HUES64 (cell line): ENCODE results near the gene NRGN.

Experiments used
- H3K27ac ChIP-seq: 2 replicates; pipeline ENCODE4 v1.7.0; 2013; ENCODE audit warnings: low read depth, low read length, inconsistent platforms
- H3K27me3 ChIP-seq: 2 replicates; pipeline ENCODE4 v1.6.1; 2013; ENCODE audit warnings: mild to moderate bottlenecking, low read length; ENCODE audit not compliant: insufficient read depth
- H3K36me3 ChIP-seq: 2 replicates; pipeline ENCODE4 v1.6.1; 2013; ENCODE audit warnings: mild to moderate bottlenecking, low read length; ENCODE audit not compliant: insufficient read depth
- H3K4me1 ChIP-seq: 2 replicates; pipeline ENCODE4 v1.6.1; 2013; ENCODE audit warnings: mild to moderate bottlenecking, low read length, moderate library complexity; ENCODE audit not compliant: insufficient read depth
- H3K4me3 ChIP-seq: 2 replicates; pipeline ENCODE4 v1.5.1; 2013; ENCODE audit warnings: mild to moderate bottlenecking, low read length, moderate library complexity
- H3K9ac ChIP-seq: 2 replicates; pipeline ENCODE4 v1.6.1; 2013; ENCODE audit warnings: mild to moderate bottlenecking, low read depth, low read length
- H3K9me3 ChIP-seq: 2 replicates; pipeline ENCODE4 v1.6.1; 2013; ENCODE audit warnings: low read depth, low read length; ENCODE audit not compliant: insufficient read depth
- WGBS: fragments of 150-250, 120-280 bp; methylation state at CpG from one replicate; pipeline ENCODE4 v1.1.7; 2013; ENCODE audit warnings: missing lambda C conversion rate; 5-methylcytosine and 5-hydroxymethylcytosine counted together

The NRGN gene

DNA sequence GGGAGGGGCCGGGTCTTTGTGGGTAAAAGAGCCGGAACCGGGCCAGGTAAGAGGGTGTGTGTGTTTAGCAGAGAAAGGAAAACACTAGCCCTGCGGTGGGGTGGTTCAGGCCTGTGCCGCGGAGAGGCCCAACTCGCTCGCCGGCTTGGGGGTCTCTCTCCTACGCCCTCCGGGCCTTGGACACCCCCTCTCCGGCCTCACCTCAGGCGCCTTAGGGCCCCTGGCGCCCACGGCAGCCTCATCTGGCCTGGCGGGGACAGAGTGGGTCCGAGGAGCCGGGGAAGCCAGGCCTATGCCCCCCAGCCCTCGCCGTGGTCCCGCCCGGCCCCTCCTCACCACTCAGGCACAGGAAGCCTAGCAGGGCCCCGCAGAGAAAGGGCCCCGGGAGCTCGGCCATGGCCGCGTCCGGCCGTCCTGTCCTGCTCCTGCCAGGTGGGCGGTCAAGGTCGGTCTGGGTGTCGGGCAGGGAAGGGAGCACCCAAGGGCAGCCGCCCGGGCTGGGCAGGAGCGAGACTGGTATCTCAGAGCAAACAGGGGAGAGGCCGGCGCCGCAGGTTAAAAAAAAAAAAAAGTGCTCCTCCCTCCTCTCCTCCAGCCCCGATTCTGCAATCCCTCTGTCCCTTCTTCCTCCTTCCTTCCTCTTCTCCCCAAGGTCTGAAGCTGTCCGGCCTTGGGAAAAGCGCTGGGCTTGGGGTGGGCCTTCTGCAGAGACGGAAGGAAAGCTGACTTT, 12.2 kb downstream of the NRGN start, which contains the start of gene VSIG2:
TSS of gene VSIG2 (minus strand) at position 515 of the 730 bp plus-strand sequence. CDS start at position 397, 118 bp downstream.
- peak within 1 kb of the TSS; percentile 43 for H3K4me3 ChIP-seq
- 83% methylated on average over 42 of the region's 42 CpGs for WGBS
- peaks cover 97% of the 10 kb centered on the region for H3K27me3 ChIP-seq

DNA sequence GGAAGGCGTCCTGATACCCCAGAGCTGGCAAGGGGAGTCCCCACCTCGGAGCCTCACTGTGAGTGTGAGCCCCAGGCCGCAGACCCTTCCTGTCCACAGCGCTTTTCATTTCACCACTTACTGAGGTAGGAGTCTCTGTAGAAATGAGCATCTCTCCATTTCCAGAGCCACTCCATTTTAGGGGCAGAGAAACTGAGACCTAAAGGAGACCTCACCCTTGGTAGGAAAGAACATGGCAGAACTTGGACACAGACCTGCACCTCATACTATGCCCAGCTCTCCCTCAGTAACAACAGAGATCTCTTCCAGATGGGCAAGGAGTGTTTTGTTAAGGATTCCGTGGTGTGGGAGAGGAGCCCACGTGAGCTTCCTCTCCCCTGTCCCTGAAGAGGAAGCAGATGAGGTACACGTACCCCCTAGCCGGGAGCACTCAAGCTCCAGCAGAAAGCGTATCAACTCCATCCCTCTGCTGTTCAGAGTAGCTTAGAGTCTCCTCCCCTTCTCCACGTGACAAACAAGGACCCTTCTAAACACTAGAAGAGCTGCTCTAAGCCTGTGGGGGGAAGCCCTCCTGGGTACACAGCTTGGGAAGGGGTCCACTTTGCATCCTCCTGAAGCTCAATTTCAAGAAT, 12.8 kb downstream of the NRGN start:
- peak overlapping the region; percentile 43 for H3K4me3 ChIP-seq
- no peak overlapping the region for H3K9ac ChIP-seq
- peaks cover 97% of the 10 kb centered on the region for H3K27me3 ChIP-seq
- no peak overlapping the region for H3K27ac ChIP-seq
- no peaks in the 10 kb centered on the region for H3K36me3 ChIP-seq
- peaks cover 9% of the 10 kb centered on the region for H3K4me1 ChIP-seq
- WGBS: 76% methylated on average over 10 of the region's 10 CpGs
- H3K9me3 ChIP-seq: no peaks in the 10 kb centered on the region

More for the DNA sequence above, 12.2 kb downstream of the NRGN start, which contains the start of gene VSIG2:
- no peaks in the 10 kb centered on the region for H3K9me3 ChIP-seq
- H3K4me1 ChIP-seq: peaks cover 14% of the 10 kb centered on the region
- H3K9ac ChIP-seq: peak within 1 kb of the TSS; percentile 32; the same call in 1 of the 2 replicates
- H3K36me3 ChIP-seq: no peaks in the 10 kb centered on the region
- no peak within 1 kb of the TSS for H3K27ac ChIP-seq

DNA sequence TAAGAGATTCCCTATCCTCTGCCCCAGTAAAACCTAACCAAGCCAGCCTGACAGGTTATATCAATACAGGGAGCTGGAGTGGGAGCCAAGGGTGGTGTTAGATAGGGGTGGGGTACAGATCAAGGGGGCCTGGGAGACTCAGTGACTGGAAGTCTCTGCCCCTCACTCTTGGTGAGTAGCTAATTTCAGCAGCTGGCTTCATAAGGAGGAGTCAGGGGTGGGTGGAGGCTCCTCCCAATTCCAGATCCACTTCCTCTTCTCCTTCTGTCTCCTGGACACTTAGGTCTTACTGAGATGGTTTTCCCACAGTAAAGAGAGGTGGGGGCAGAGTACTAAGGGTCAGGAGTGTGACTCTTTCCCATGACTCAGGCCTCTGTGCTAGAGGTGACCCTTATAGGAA, 13.5 kb downstream of the NRGN start:
- Histone ChIP-seq H3K9ac (no peak overlapping the region), H3K27me3 (peaks cover 97% of the 10 kb centered on the region)

DNA sequence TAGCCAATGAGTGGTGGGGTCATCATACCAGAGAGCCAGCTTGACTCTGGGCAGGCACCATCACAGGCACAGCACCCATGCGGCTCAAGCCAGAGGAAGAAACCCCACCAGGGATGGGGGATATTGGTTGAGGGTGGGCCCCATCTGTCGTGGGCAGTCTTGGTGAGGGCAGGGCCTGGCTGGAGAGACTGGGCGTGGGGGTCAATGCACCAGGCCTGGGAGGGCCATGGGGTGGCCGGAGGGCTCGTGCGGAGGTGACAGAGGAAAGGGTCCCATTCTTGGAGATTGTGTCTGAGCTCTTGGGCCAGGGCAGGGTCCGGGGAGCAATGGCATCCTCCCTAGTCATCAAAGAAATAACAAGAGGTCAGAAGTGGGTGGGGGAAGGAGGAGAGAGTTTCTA, 13.9 kb downstream of the NRGN start:
- WGBS: 88% methylated on average over 7 of the region's 7 CpGs
- no peak overlapping the region for H3K27ac ChIP-seq
- H3K27me3 ChIP-seq: peaks cover 97% of the 10 kb centered on the region
- H3K4me3 ChIP-seq: no peak overlapping the region
- H3K9ac ChIP-seq: no peak overlapping the region
- H3K36me3 ChIP-seq: no peaks in the 10 kb centered on the region
- H3K9me3 ChIP-seq: no peaks in the 10 kb centered on the region
- H3K4me1 ChIP-seq: peaks cover 5% of the 10 kb centered on the region

More for the DNA sequence above, 13.5 kb downstream of the NRGN start:
- Histone ChIP-seq H3K36me3 (no peaks in the 10 kb centered on the region), H3K4me1 (peaks cover 5% of the 10 kb centered on the region), H3K9me3 (no peaks in the 10 kb centered on the region), H3K27ac (no peak overlapping the region), H3K4me3 (no peak overlapping the region)

DNA sequence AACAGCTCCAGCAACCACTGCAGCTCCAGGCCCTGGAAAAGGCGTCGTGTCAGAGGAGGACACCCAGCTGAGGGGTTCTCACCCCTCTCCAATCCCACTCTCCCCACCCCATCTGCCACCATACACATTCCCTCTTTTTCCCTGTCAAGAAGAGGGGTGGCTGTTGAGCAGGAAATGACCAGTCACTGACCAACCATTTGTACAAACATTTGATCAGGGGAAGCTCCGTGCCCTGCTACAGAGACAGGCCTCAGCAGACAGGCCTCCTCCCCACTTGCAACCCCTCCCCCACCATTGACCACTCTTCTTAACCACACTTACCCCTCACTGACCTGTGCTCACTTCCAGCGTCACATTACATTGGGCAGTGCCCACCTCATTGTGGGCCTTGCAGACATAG, 14.6 kb downstream of the NRGN start:
- Histone ChIP-seq H3K4me1 (peaks cover 5% of the 10 kb centered on the region), H3K36me3 (no peaks in the 10 kb centered on the region), H3K27me3 (peaks cover 97% of the 10 kb centered on the region), H3K9me3 (no peaks in the 10 kb centered on the region; the same call in 1 of the 2 replicates), H3K4me3 (no peak overlapping the region), H3K9ac (no peak overlapping the region), H3K27ac (no peak overlapping the region)
- WGBS: 88% methylated on average over 4 of the region's 4 CpGs

DNA sequence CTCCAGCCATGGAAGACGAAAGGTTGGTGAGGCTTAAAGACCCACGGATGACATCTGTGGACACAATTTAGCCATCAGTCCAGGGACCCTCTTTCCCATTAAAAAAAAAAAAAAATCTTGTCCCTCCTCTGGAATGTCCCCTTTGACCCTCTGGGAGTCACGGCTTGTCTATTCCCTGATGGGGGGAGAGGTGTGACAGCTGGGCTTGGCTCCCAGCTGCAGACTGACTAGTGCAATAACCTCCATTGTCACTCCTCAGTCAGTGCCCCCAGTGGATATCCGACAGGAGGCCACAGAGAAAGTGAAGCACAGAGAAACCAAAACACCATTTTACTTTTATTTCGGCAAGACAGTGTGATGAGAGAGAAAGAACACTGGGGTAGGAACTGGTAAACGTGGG, 15.0 kb downstream of the NRGN start:
- Histone ChIP-seq H3K27ac (no peak overlapping the region), H3K36me3 (no peaks in the 10 kb centered on the region), H3K9me3 (no peaks in the 10 kb centered on the region; the same call in 1 of the 2 replicates), H3K4me1 (peaks cover 8% of the 10 kb centered on the region), H3K4me3 (no peak overlapping the region), H3K27me3 (peaks cover 97% of the 10 kb centered on the region), H3K9ac (no peak overlapping the region)
- WGBS: 75% methylated on average over 6 of the region's 6 CpGs

DNA sequence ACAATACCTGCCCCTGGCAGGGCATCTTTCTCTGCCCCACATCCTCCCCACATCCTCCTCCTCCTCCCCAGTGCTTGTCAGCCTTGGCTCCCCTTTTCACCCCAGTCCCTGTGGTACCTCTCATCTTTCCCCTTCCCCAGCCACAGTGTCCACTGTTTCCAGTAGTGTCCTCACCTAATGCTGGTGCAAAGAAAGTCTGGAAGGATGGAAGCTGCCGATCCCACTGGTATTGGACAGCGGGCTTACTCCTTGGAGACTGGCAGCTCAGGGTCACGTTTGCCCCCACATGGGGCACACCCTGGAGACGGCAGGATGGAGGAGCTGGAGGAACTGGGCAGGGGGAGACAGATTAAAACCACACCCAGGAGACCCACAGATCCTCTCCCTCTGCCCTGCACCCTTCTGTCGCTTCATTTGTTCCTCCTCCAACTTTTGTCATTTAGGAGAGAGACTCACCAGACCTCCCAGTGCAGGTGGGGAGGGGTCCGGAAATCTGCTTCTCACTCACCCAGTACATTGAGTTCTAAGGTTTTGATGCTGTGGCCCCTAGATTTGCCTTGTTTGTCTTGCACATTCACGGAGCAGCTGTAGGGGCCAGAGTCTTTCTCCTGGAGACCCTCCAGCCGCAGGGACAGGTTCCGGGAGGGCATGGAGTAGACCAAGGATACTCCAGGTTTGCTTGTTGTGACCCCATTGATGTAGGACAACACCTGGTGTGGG, 16.5 kb downstream of the NRGN start:
- Histone ChIP-seq H3K4me1 (peaks cover 20% of the 10 kb centered on the region), H3K27me3 (peaks cover 97% of the 10 kb centered on the region), H3K4me3 (no peak overlapping the region), H3K36me3 (no peaks in the 10 kb centered on the region), H3K27ac (no peak overlapping the region), H3K9me3 (no peaks in the 10 kb centered on the region; the same call in 1 of the 2 replicates), H3K9ac (no peak overlapping the region)
- 85% methylated on average over 9 of the region's 9 CpGs for WGBS

DNA sequence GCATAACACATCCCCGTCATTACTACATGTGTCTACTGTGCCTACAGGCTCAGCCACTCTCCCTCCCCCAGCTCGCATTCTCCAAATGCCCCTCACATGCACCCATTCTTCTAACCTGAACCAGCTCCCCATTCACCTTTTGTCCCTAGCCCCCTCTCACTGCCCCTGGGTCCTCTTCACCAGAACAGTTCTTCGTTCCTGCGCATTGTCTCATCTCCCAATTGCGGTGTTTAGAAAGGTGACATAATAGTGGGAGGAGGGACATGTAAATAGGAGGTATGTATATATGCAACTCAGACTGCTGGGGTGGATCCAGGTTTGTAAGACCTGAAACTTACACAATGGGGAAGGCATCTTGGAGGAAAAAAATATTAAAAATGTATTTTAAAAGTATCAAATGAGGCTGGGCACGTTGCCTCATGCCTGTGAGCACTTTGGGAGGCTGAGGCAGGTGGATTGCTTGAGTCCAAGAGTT, 17.0 kb downstream of the NRGN start:
- H3K27me3 ChIP-seq: peaks cover 97% of the 10 kb centered on the region
- no peak overlapping the region for H3K27ac ChIP-seq
- no peak overlapping the region for H3K9ac ChIP-seq
- WGBS: 87% methylated on average over 6 of the region's 6 CpGs
- peaks cover 24% of the 10 kb centered on the region for H3K4me1 ChIP-seq
- H3K36me3 ChIP-seq: no peaks in the 10 kb centered on the region
- H3K4me3 ChIP-seq: no peak overlapping the region
- H3K9me3 ChIP-seq: no peaks in the 10 kb centered on the region; the same call in 1 of the 2 replicates

DNA sequence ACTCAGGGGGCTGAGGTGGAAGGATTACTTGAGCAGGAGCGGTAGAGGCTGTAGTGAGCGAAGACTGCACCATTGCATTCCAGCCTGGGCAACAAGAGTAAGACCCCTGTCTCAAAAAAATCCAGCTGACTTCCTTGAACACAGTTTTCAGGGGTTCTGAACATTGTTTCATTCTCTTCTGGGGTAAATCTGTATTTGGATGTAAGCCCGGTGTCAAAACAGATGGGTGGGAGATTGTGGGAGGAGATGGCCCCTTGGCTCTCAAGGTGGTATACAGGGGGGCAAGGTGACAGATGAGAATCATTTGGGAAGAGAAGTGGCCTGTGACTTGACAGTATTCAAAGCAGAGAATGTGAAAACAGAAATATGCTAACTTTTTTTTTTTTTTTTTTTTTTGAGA, 17.6 kb downstream of the NRGN start:
- Histone ChIP-seq H3K4me3 (no peak overlapping the region), H3K36me3 (no peaks in the 10 kb centered on the region), H3K9ac (no peak overlapping the region), H3K27me3 (peaks cover 97% of the 10 kb centered on the region), H3K4me1 (peaks cover 22% of the 10 kb centered on the region), H3K9me3 (no peaks in the 10 kb centered on the region; the same call in 1 of the 2 replicates), H3K27ac (no peak overlapping the region)
- 94% methylated on average over 3 of the region's 3 CpGs for WGBS

DNA sequence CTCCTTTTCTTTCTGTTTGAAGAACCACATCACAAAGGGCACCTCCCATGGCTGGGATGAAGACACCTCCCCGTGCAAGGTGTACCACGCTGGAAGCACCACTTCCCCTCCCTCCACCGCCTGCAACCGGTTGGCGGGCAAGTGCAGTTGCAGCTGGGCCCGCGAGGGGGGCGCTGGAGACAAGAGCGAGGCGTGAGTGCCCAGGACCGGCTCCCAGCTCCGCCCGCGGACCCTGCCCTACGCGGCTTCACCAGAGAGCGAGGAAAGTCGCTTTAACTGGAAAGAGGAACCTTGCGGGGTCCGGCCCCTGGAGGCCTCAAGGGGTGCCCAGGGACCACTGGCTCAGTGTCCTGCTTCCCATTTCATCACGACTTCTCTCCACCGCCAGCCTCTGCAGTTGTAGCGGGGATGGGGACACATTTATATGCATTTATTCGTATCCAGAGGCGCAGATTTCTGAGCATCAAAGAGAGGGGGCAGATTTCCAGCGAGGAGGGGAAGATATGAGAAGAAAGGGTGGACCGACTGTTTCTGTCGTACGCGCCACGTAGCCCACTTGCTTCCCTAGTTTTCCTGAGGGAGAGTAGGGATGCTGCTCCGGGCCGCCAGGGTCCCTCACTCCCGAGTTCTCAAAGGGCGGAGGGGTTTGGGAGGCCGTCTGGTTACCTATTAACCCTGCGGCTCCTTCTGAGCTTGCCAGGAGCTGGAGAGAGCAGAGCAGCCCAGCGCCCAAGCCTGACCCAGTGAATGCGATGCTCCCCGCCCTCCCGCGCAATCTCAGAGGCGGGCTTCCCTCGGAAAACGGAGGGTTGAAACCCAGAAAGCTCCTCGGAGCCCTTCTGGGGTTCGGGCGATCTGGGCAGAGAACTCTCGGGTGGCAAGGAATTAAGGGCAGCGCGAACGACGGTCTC, 18.9 kb downstream of the NRGN start:
- H3K36me3 ChIP-seq: no peaks in the 10 kb centered on the region
- H3K9me3 ChIP-seq: no peaks in the 10 kb centered on the region; the same call in 1 of the 2 replicates
- WGBS: 5% methylated on average over 53 of the region's 53 CpGs
- H3K4me3 ChIP-seq: peak overlapping the region; percentile 44
- H3K9ac ChIP-seq: no peak overlapping the region
- peaks cover 19% of the 10 kb centered on the region for H3K4me1 ChIP-seq
- no peak overlapping the region for H3K27ac ChIP-seq
- H3K27me3 ChIP-seq: peaks cover 93% of the 10 kb centered on the region
